Endodermal cell (in vitro differentiated cells): ENCODE data around the gene AP2M1. TPM values are rescaled to one million over a fixed set of nuclear protein-coding genes. Genes with fewer than 3 reads are reported as not detected.

Experiments used
- DNase-seq: peaks from one replicate; pipeline ENCODE4 v3.0.0-alpha.2; 2017
- H3K27ac ChIP-seq: 2 replicates; pipeline ENCODE4 v1.5.1; 2013; ENCODE audit warnings: mild to moderate bottlenecking, low read depth, low read length, moderate library complexity
- H3K27me3 ChIP-seq: 2 replicates; pipeline ENCODE4 v1.6.1; 2013; ENCODE audit warnings: mild to moderate bottlenecking, low read length, moderate library complexity; ENCODE audit not compliant: insufficient read depth, control insufficient read depth, poor library complexity, severe bottlenecking
- H3K36me3 ChIP-seq: 2 replicates; pipeline ENCODE4 v1.7.0; 2013; ENCODE audit warnings: mild to moderate bottlenecking, low read length, moderate library complexity; ENCODE audit not compliant: control insufficient read depth, insufficient read depth
- H3K4me1 ChIP-seq: one replicate; pipeline ENCODE4 v1.7.0; 2013; ENCODE audit warnings: low read length; ENCODE audit not compliant: control insufficient read depth, insufficient read depth
- H3K4me3 ChIP-seq: 2 replicates; pipeline ENCODE4 v1.5.1; 2013; ENCODE audit warnings: mild to moderate bottlenecking, low read length, moderate library complexity
- H3K9ac ChIP-seq: 2 replicates; pipeline ENCODE4 v1.6.1; 2013; ENCODE audit warnings: mild to moderate bottlenecking, low read length, moderate library complexity; ENCODE audit not compliant: poor library complexity, severe bottlenecking; ENCODE audit errors: extremely low read depth
- H3K9me3 ChIP-seq: 2 replicates; pipeline ENCODE4 v1.6.1; 2013; ENCODE audit warnings: mild to moderate bottlenecking, low read length, moderate library complexity; ENCODE audit not compliant: control insufficient read depth
- H3K27ac Mint-ChIP-seq: 2 replicates; pipeline ENCODE4 v1.8.0; 2020; ENCODE audit warnings: mixed read lengths
- H3K27me3 Mint-ChIP-seq: 2 replicates; pipeline ENCODE4 v1.8.0; 2021; ENCODE audit warnings: mild to moderate bottlenecking, mixed read lengths; ENCODE audit not compliant: insufficient read depth
- H3K36me3 Mint-ChIP-seq: 2 replicates; pipeline ENCODE4 v1.8.0; 2020; ENCODE audit warnings: low read depth, mixed read lengths
- H3K4me1 Mint-ChIP-seq: 2 replicates; pipeline ENCODE4 v1.8.0; 2020; ENCODE audit warnings: mixed read lengths
- H3K4me3 Mint-ChIP-seq: 2 replicates; pipeline ENCODE4 v1.8.0; 2020; ENCODE audit warnings: mild to moderate bottlenecking, moderate library complexity, mixed read lengths
- H3K9me3 Mint-ChIP-seq: 2 replicates; pipeline ENCODE4 v1.8.0; 2020; ENCODE audit warnings: mild to moderate bottlenecking, mixed read lengths
- CTCF ChIP-seq: fragments of 200-600 bp; sonication (generic); conservative IDR thresholded peaks from 2 replicates; pipeline ENCODE4 v1.5.0; 2021; ENCODE audit warnings: antibody characterized with exemption, mild to moderate bottlenecking
- WGBS, 2 experiments: methylation state at CpG; one replicate each; pipeline versions ENCODE4 v1.1.5 to v1.1.7; 2013; ENCODE audit warnings: missing lambda C conversion rate in 2 of 2, mixed read lengths in 1 of 2; ENCODE audit not compliant: insufficient coverage in 1 of 2, insufficient read length in 1 of 2; 5-methylcytosine and 5-hydroxymethylcytosine counted together
- total RNA-seq, 2 donors: library from RNA; stranded (reverse); fragmentation: NEBNext Ultra II Directional in 1 of 2; extraction: Animal tissue kit (Norgen Biotek cat#: 25700) in 1 of 2; gene quantifications; 2 replicates in 1 of 2; 3 replicates in 1 of 2; pipeline ENCODE4 v1.2.1, GENCODE V29; 2021

The AP2M1 gene
- total RNA-seq, 2 donors from 2014 or later, result 412 to 450 TPM

GRCh38 chr3:184164648-184165330, 9.9 kb upstream of the AP2M1 start:
- H3K27me3 ChIP-seq, result no peaks in the 10 kb centered on the region
- no peak overlapping the region for H3K4me3 ChIP-seq
- H3K9me3 ChIP-seq, result no peaks in the 10 kb centered on the region
- Mint-ChIP-seq H3K36me3 (peaks cover 55% of the 10 kb centered on the region), H3K27ac (no peak overlapping the region), H3K4me1 (no peaks in the 10 kb centered on the region), H3K27me3 (no peaks in the 10 kb centered on the region), H3K4me3 (no peak overlapping the region), H3K9me3 (no peaks in the 10 kb centered on the region)
- 94 to 95% methylated on average over 4 to 16 of the region's 16 CpGs for WGBS, 2 experiments
- DNase-seq, result no peak
- TF ChIP-seq CTCF, result peak; percentile 13
- no peak overlapping the region for H3K27ac ChIP-seq
- H3K36me3 ChIP-seq, result peaks cover 64% of the 10 kb centered on the region
- H3K9ac ChIP-seq, result no peak overlapping the region
- H3K4me1 ChIP-seq, result no peaks in the 10 kb centered on the region

GRCh38 chr3:184165543-184165942, 9.1 kb upstream of the AP2M1 start:
- no peaks in the 10 kb centered on the region for H3K9me3 ChIP-seq
- H3K36me3 Mint-ChIP-seq, result peaks cover 56% of the 10 kb centered on the region
- no peak for TF ChIP-seq CTCF
- no peak overlapping the region for H3K9ac ChIP-seq
- H3K27me3 Mint-ChIP-seq, result no peaks in the 10 kb centered on the region
- 94 to 100% methylated on average over 2 to 3 of the region's 3 CpGs for WGBS, 2 experiments
- no peak overlapping the region for H3K27ac Mint-ChIP-seq
- no peaks in the 10 kb centered on the region for H3K4me1 ChIP-seq
- H3K4me1 Mint-ChIP-seq, result no peaks in the 10 kb centered on the region
- H3K36me3 ChIP-seq, result peaks cover 65% of the 10 kb centered on the region
- H3K27me3 ChIP-seq, result no peaks in the 10 kb centered on the region
- H3K9me3 Mint-ChIP-seq, result no peaks in the 10 kb centered on the region
- H3K4me3 ChIP-seq, result no peak overlapping the region
- no peak for DNase-seq
- H3K27ac ChIP-seq, result no peak overlapping the region
- no peak overlapping the region for H3K4me3 Mint-ChIP-seq

- Mint-ChIP-seq H3K4me1 (no peaks in the 10 kb centered on the region), H3K27ac (no peak overlapping the region), H3K4me3 (no peak overlapping the region), H3K27me3 (no peaks in the 10 kb centered on the region), H3K9me3 (no peaks in the 10 kb centered on the region), H3K36me3 (peaks cover 65% of the 10 kb centered on the region)
- no peak overlapping the region for H3K27ac ChIP-seq
- peaks cover 68% of the 10 kb centered on the region for H3K36me3 ChIP-seq
- peak; percentile 29 for DNase-seq
- H3K9ac ChIP-seq, result no peak overlapping the region
- H3K4me3 ChIP-seq, result no peak overlapping the region
- no peaks in the 10 kb centered on the region for H3K9me3 ChIP-seq
- no peaks in the 10 kb centered on the region for H3K27me3 ChIP-seq
- WGBS, 2 experiments, result 94% methylated on average over 6 of the region's 6 CpGs; no CpG with 5 or more reads in 1 of the 2 experiments
- TF ChIP-seq CTCF, result no peak
- no peaks in the 10 kb centered on the region for H3K4me1 ChIP-seq
These were observed 8.0 kb upstream of the AP2M1 start for GRCh38 chr3:184166671-184167070.
